Mesenchymal stem cell (in vitro differentiated cells and primary cell): ENCODE data around the gene ERC2.

Experiments
- DNase-seq: peaks from one replicate; pipeline ENCODE4 v3.0.0-alpha.2; 2013
- H2AFZ ChIP-seq: one replicate; pipeline ENCODE4 v1.6.1; 2013; ENCODE audit warnings: low read depth, mild to moderate bottlenecking, control low read depth, inconsistent platforms, low read length, moderate library complexity
- H2AK5ac ChIP-seq: 2 replicates; pipeline ENCODE4 v1.6.1; 2013; ENCODE audit warnings: low read length, moderate library complexity, mild to moderate bottlenecking, inconsistent platforms; ENCODE audit not compliant: severe bottlenecking
- H2BK120ac ChIP-seq: one replicate; pipeline ENCODE4 v1.6.1; 2013; ENCODE audit warnings: low read depth, mild to moderate bottlenecking, inconsistent platforms, low read length, moderate library complexity
- H2BK12ac ChIP-seq, 2 experiments: one replicate each; pipeline ENCODE4 v1.6.1; 2013; ENCODE audit warnings: inconsistent platforms in 2 of 2, low read length in 2 of 2, mild to moderate bottlenecking in 2 of 2, moderate library complexity in 2 of 2, control low read depth in 1 of 2
- H2BK15ac ChIP-seq: one replicate; pipeline ENCODE4 v1.6.1; 2013; ENCODE audit warnings: mild to moderate bottlenecking, low read depth, inconsistent platforms; ENCODE audit not compliant: poor library complexity, severe bottlenecking
- H2BK5ac ChIP-seq: 2 replicates; pipeline ENCODE4 v1.6.1; 2013; ENCODE audit warnings: low read depth, mild to moderate bottlenecking, low read length, control low read depth, inconsistent platforms; ENCODE audit not compliant: poor library complexity, severe bottlenecking
- H3K14ac ChIP-seq, 2 experiments: one replicate each; pipeline ENCODE4 v1.6.1; 2013; ENCODE audit warnings: inconsistent platforms in 2 of 2, low read length in 2 of 2, control low read depth in 1 of 2, mild to moderate bottlenecking in 1 of 2, moderate library complexity in 1 of 2
- H3K18ac ChIP-seq, 2 experiments: one replicate each; pipeline ENCODE4 v1.6.1; 2013; ENCODE audit warnings: inconsistent platforms in 2 of 2, low read length in 2 of 2, control low read depth in 1 of 2, low read depth in 1 of 2, mild to moderate bottlenecking in 1 of 2
- H3K23ac ChIP-seq, 2 experiments: one replicate each; pipeline ENCODE4 v1.6.1; 2013; ENCODE audit warnings: inconsistent platforms in 2 of 2, low read length in 2 of 2, mild to moderate bottlenecking in 2 of 2, moderate library complexity in 2 of 2, control low read depth in 1 of 2
- H3K27ac ChIP-seq: 2 replicates; pipeline ENCODE4 v1.5.1; 2013; ENCODE audit warnings: mild to moderate bottlenecking, moderate library complexity, low read length, control low read depth, inconsistent platforms; ENCODE audit not compliant: poor library complexity, severe bottlenecking
- H3K27me3 ChIP-seq, 2 experiments: 2 replicates each; pipeline versions ENCODE4 v1.6.1 to v1.7.0; 2013; ENCODE audit warnings: low read length in 2 of 2, mild to moderate bottlenecking in 2 of 2, moderate library complexity in 2 of 2, control low read depth in 1 of 2, inconsistent platforms in 1 of 2; ENCODE audit not compliant: control insufficient read depth in 1 of 2, insufficient read depth in 1 of 2
- H3K36me3 ChIP-seq, 2 experiments: 2 replicates each; pipeline versions ENCODE4 v1.6.1 to v1.7.0; 2013; ENCODE audit warnings: low read length in 2 of 2, control low read depth in 1 of 2, inconsistent platforms in 1 of 2, low read depth in 1 of 2, mild to moderate bottlenecking in 1 of 2; ENCODE audit not compliant: insufficient read depth in 2 of 2, control insufficient read depth in 1 of 2
- H3K4ac ChIP-seq, 2 experiments: one replicate each; pipeline ENCODE4 v1.6.1; 2013; ENCODE audit warnings: inconsistent platforms in 2 of 2, low read length in 2 of 2, mild to moderate bottlenecking in 2 of 2, moderate library complexity in 2 of 2, control low read depth in 1 of 2, low read depth in 1 of 2
- H3K4me1 ChIP-seq: 2 replicates; pipeline ENCODE4 v1.6.1; 2013; ENCODE audit warnings: low read depth, low read length, control low read depth; ENCODE audit not compliant: control insufficient read depth, insufficient read depth
- H3K4me2 ChIP-seq: 2 replicates; pipeline ENCODE4 v1.6.1; 2013; ENCODE audit warnings: low read length, mild to moderate bottlenecking, inconsistent platforms; ENCODE audit not compliant: poor library complexity, severe bottlenecking
- H3K4me3 ChIP-seq, 2 experiments: 2 replicates each; pipeline versions ENCODE4 v1.5.1 to v1.7.0; 2013; ENCODE audit warnings: low read length in 2 of 2, mild to moderate bottlenecking in 2 of 2, control low read depth in 1 of 2, low read depth in 1 of 2; ENCODE audit not compliant: insufficient read depth in 1 of 2
- H3K79me1 ChIP-seq: replicated peaks from 2 replicates; pipeline ENCODE4 v1.6.1; 2013; ENCODE audit warnings: mild to moderate bottlenecking, control low read depth, low read length, inconsistent platforms; ENCODE audit not compliant: poor library complexity, severe bottlenecking
- H3K9ac ChIP-seq: 2 replicates; pipeline ENCODE4 v1.7.0; 2013; ENCODE audit warnings: mild to moderate bottlenecking, low read length, moderate library complexity
- H3K9me3 ChIP-seq: 2 replicates; pipeline ENCODE4 v1.7.0; 2013; ENCODE audit warnings: mild to moderate bottlenecking, low read length; ENCODE audit not compliant: control insufficient read depth
- H4K8ac ChIP-seq: one replicate; pipeline ENCODE4 v1.6.1; 2013; ENCODE audit warnings: inconsistent platforms, mild to moderate bottlenecking, low read length, moderate library complexity
- H4K91ac ChIP-seq: one replicate; pipeline ENCODE4 v1.6.1; 2013; ENCODE audit warnings: mild to moderate bottlenecking, low read length, inconsistent platforms
- WGBS: methylation state at CpG from one replicate; pipeline ENCODE4 v1.1.7; 2013; ENCODE audit warnings: mixed read lengths; 5-methylcytosine and 5-hydroxymethylcytosine counted together

Gene ERC2

DNA sequence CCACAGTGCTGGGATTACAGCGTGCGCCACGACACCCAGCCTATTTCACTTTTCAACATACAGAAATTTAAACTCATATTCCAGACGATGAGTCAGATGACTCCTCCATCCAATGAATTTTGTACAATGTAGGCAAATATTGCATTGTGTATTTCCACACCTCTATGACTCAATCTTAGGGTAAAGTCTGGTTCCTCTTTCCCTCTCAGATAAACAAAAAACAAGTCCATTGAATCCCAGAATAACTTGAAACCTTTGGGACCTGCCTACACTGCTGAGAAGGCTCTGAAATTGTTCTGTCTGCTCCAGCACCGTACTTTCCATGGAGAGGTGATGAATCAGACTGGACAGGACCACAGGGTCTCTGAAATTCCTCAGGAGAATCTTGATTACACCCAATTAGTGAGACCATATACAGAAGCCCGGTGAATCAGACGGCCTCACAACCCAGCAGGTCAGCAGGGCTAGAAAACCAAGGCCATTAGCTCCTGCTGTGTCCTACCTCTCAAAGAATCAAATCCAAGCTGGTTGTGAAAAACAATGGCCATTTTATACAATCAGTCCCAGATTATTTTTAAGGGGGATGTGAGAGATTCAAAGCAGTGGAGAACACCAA, 112.6 kb downstream of the ERC2 start:
- Histone ChIP-seq H3K18ac (no peak overlapping the region), H3K4me3 (no peak overlapping the region), H3K79me1 (no peaks in the 10 kb centered on the region), H2BK5ac (no peak overlapping the region), H3K14ac (no peak overlapping the region), H3K4ac (no peak overlapping the region), H2BK12ac (no peak overlapping the region), H3K4me1 (no peaks in the 10 kb centered on the region), H4K91ac (no peak overlapping the region), H3K23ac (no peak overlapping the region), H3K9me3 (no peaks in the 10 kb centered on the region), H3K4me2 (no peak overlapping the region), H2BK120ac (no peak overlapping the region), H3K36me3 (no peaks in the 10 kb centered on the region), H3K27me3 (peaks cover 0 to 6% of the 10 kb centered on the region in 2 experiments), H2BK15ac (no peak overlapping the region), H3K27ac (no peak overlapping the region), H4K8ac (no peak overlapping the region), H2AFZ (no peak overlapping the region), H2AK5ac (no peak overlapping the region), H3K9ac (no peak overlapping the region)
- 66% methylated on average over 6 of the region's 7 CpGs for WGBS
- peak; percentile 26 for DNase-seq

GRCh38 chr3:56351537-56351936, 116.7 kb downstream of the ERC2 start:
- Histone ChIP-seq H3K18ac (no peak overlapping the region), H3K27ac (no peak overlapping the region), H3K4me3 (no peak overlapping the region), H2BK12ac (no peak overlapping the region), H3K9me3 (no peaks in the 10 kb centered on the region), H2BK120ac (no peak overlapping the region), H3K23ac (no peak overlapping the region), H4K8ac (no peak overlapping the region), H3K9ac (no peak overlapping the region), H3K4me1 (no peaks in the 10 kb centered on the region), H3K4ac (no peak overlapping the region), H2AFZ (no peak overlapping the region), H3K27me3 (peaks cover 0 to 6% of the 10 kb centered on the region in 2 experiments), H2BK5ac (no peak overlapping the region), H3K14ac (no peak overlapping the region), H2AK5ac (no peak overlapping the region), H4K91ac (no peak overlapping the region), H2BK15ac (no peak overlapping the region), H3K36me3 (no peaks in the 10 kb centered on the region), H3K79me1 (no peaks in the 10 kb centered on the region), H3K4me2 (no peak overlapping the region)
- DNase-seq: no peak
- 100% methylated on average over 1 of the region's 1 CpG for WGBS

DNA sequence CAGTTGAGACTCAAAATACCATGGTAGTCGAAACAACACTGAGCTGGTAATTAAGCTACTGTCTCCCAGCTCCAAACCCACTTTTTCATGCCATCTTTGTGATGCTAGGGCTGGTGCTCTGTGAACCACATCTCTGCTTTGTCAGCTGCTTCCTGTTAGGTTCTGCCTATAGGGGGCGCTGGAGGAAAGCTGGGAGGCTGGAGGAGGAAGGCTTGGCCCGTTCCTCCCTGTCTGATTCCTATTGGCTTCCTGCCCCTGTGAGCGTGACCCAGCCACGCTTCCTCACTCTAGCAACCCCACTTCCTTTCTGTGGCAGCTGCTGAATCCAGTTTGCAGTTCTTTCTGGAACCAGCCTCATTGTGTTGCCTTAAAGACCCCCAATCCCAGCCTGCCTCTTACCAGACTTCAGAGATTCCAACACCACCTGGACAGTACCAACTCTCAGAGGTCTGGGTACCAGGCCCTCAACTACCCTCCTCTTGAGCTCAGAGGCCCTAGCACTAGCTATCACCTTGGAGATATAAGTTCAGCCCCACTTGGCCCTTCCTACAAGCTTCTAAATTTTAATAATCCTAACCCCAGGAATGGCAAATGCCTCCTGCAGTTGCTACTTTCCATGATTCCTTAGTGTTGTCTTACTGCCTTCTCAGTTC, 120.9 kb downstream of the ERC2 start:
- Histone ChIP-seq H3K9ac (no peak overlapping the region), H2AFZ (no peak overlapping the region), H3K27me3 (peaks cover 8 to 25% of the 10 kb centered on the region in 2 experiments), H4K91ac (no peak overlapping the region), H3K79me1 (no peaks in the 10 kb centered on the region), H3K9me3 (no peaks in the 10 kb centered on the region), H3K23ac (no peak overlapping the region), H3K14ac (no peak overlapping the region), H3K27ac (no peak overlapping the region), H3K4me3 (no peak overlapping the region), H2AK5ac (no peak overlapping the region), H2BK12ac (no peak overlapping the region), H3K18ac (no peak overlapping the region), H2BK120ac (no peak overlapping the region), H3K4me2 (no peak overlapping the region), H3K36me3 (no peaks in the 10 kb centered on the region), H4K8ac (no peak overlapping the region), H3K4ac (no peak overlapping the region), H2BK5ac (no peak overlapping the region), H2BK15ac (no peak overlapping the region), H3K4me1 (no peaks in the 10 kb centered on the region)
- DNase-seq: no peak
- 40% methylated on average over 5 of the region's 5 CpGs for WGBS

- Histone ChIP-seq H2AFZ (no peak overlapping the region), H3K27ac (no peak overlapping the region), H2BK15ac (no peak overlapping the region), H2BK5ac (no peak overlapping the region), H3K14ac (no peak overlapping the region), H3K9ac (no peak overlapping the region), H2BK120ac (no peak overlapping the region), H3K4me1 (no peaks in the 10 kb centered on the region), H3K23ac (no peak overlapping the region), H3K9me3 (no peaks in the 10 kb centered on the region), H4K8ac (no peak overlapping the region), H3K4me3 (no peak overlapping the region), H3K27me3 (peaks cover 8 to 44% of the 10 kb centered on the region in 2 experiments), H3K18ac (no peak overlapping the region), H3K79me1 (no peaks in the 10 kb centered on the region), H3K4me2 (no peak overlapping the region), H3K4ac (no peak overlapping the region), H2AK5ac (no peak overlapping the region), H4K91ac (no peak overlapping the region), H2BK12ac (no peak overlapping the region), H3K36me3 (no peaks in the 10 kb centered on the region)
- no peak for DNase-seq
- 43% methylated on average over 1 of the region's 2 CpGs for WGBS
Measured at GRCh38 chr3:56342475-56342874, 125.8 kb downstream of the ERC2 start.
